Neural cell (in vitro differentiated cells): ENCODE results near the gene ABCA6.

Experiments used
- EP300 ChIP-seq: fragments of 450-650 bp; conservative IDR thresholded peaks from 2 replicates; pipeline ENCODE4 v1.6.1; 2014; ENCODE audit warnings: antibody characterized with exemption, mild to moderate bottlenecking, moderate library complexity; ENCODE audit not compliant: poor library complexity, severe bottlenecking
- EZH2 ChIP-seq: fragments of 200-600, 300-800 bp; shearing (Covaris generic), sonication (generic); IDR thresholded peaks from 2 replicates; pipeline ENCODE4 v1.6.1; 2014; ENCODE audit warnings: antibody characterized with exemption, low read length, borderline replicate concordance, mild to moderate bottlenecking; ENCODE audit not compliant: insufficient read depth, poor library complexity, severe bottlenecking
- POLR2AphosphoS5 ChIP-seq: IDR thresholded peaks from 2 replicates; pipeline ENCODE4 v1.6.1; 2012
- SMC3 ChIP-seq: fragments of 450-650 bp; conservative IDR thresholded peaks from 2 replicates; pipeline ENCODE4 v1.6.1; 2014; ENCODE audit warnings: antibody characterized with exemption, mild to moderate bottlenecking, moderate library complexity; ENCODE audit not compliant: poor library complexity
- TAF1 ChIP-seq: IDR thresholded peaks from 2 replicates; pipeline ENCODE4 v1.6.1; 2012; ENCODE audit warnings: low read depth
- TF ChIP-seq, protein P1 (sequence below): fragments of 450-650 bp; IDR thresholded peaks from 2 replicates; pipeline ENCODE4 v1.5.1; 2014; ENCODE audit warnings: antibody characterized with exemption, mild to moderate bottlenecking, moderate library complexity; ENCODE audit not compliant: poor library complexity, severe bottlenecking

DNA sequence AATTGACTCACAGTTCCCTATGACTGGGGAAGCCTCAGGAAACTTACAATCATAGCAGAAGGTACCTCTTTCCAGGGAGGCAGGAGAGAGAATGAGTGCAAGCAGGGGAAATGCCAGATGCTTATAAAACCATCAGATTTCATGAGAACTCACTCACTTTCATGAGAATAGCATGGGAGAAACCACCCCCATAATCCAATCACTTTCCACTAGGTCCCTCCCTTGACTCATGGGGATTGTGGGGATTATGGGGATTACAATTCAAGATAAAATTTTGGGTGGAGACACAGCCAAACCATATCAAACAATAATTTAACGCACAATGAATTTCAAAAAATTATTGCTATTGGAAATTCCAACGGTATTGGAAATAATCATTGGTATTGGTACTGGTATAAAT is 96.0 kb downstream of the ABCA6 start:
- TF ChIP-seq, protein P1, sequence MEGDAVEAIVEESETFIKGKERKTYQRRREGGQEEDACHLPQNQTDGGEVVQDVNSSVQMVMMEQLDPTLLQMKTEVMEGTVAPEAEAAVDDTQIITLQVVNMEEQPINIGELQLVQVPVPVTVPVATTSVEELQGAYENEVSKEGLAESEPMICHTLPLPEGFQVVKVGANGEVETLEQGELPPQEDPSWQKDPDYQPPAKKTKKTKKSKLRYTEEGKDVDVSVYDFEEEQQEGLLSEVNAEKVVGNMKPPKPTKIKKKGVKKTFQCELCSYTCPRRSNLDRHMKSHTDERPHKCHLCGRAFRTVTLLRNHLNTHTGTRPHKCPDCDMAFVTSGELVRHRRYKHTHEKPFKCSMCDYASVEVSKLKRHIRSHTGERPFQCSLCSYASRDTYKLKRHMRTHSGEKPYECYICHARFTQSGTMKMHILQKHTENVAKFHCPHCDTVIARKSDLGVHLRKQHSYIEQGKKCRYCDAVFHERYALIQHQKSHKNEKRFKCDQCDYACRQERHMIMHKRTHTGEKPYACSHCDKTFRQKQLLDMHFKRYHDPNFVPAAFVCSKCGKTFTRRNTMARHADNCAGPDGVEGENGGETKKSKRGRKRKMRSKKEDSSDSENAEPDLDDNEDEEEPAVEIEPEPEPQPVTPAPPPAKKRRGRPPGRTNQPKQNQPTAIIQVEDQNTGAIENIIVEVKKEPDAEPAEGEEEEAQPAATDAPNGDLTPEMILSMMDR: no peak
- TF ChIP-seq TAF1: no peak
- no peak for TF ChIP-seq POLR2AphosphoS5
- TF ChIP-seq EZH2: no peak
- TF ChIP-seq SMC3: no peak
- TF ChIP-seq EP300: no peak
